Islet of Langerhans (tissue), 1 donor: Measurements from ENCODE around the gene MAP3K2.

Experiments
- FAIRE-seq: peaks from one replicate; lab custom pipeline; 2011; peaks lifted over from hg19 to GRCh38; lab: Jason Lieb, UNC

MAP3K2 gene

DNA sequence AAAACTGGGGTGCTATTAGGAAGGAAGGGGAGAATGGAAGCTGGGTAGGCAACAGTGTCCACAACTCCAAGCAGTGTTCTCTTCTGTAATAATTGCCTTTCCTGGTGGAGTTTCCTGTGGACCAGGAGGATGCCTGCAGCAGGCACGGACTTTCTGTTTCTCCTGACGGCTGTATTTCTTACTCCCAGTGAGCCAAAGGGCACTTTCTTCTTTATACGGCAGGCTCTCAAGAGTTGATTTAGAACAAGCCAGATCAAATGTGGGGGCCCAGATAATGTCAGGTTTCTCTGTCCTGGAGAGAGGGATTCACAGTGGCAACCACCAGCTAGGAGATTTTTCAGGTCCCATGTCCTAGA, 17.5 kb upstream of the MAP3K2 start:
- FAIRE-seq = no peak

- FAIRE-seq = no peak
Measured at GRCh38 chr2:127404466-127405254, 16.9 kb upstream of the MAP3K2 start.

DNA sequence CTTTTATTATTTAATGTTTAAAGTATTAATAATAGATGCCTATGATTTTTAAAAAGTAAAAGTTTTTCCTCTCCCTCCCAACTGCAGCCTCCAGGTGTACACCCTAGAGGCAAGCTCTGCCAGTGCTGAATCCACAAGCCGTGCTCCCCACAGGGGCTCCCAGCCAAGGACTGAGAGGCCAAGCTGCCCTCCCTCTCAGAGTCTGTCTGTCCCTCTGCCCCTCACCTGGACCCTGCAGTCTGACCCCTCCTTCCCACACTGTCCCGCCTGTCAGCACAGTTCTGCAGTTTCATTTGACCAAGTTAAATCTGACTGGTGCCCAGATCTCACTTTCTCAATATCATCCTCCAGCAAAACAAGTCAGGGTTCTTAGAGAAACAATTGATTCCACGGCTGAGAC, 15.7 kb upstream of the MAP3K2 start:
- no peak for FAIRE-seq

GRCh38 chr2:127401757-127402695, 14.3 kb upstream of the MAP3K2 start:
- FAIRE-seq = no peak

- no peak for FAIRE-seq
Measured at GRCh38 chr2:127400897-127401756, 13.4 kb upstream of the MAP3K2 start.

GRCh38 chr2:127400533-127400896, 12.7 kb upstream of the MAP3K2 start:
- FAIRE-seq = no peak

- FAIRE-seq = no peak
Measured at GRCh38 chr2:127398239-127398590, 10.4 kb upstream of the MAP3K2 start.

DNA sequence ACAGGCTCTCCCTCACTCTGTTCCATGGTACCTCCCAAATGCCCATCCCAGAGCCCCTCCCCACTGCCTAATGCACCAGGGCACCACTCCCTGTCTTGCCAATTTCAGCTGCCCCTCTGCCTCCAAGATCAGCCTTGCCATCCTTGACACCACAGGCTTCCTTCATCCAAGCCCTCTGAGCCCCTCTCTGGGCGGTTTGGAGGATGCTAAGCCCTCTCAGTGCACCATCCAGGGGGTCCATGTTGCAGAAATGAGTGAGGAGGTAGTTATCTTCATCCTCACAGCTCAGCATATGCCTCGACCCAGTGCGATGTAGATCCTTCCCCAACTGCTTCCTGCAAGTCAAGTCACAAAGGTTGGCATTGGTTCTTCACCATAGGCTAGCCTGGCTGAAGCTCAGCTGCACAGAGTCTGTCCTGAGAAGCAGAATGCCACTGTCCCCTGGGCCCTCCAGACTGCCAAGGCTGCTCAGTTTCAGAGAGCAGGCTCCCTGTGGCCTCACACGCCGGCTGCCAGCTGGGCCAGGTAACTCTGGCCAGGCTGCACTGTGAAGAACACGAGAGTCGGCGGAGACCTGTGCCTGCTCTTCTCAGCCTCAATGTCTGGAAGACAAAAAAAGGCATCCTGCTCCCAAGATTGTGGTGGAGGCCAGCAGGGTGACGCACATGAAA, 9.9 kb upstream of the MAP3K2 start:
- no peak for FAIRE-seq

DNA sequence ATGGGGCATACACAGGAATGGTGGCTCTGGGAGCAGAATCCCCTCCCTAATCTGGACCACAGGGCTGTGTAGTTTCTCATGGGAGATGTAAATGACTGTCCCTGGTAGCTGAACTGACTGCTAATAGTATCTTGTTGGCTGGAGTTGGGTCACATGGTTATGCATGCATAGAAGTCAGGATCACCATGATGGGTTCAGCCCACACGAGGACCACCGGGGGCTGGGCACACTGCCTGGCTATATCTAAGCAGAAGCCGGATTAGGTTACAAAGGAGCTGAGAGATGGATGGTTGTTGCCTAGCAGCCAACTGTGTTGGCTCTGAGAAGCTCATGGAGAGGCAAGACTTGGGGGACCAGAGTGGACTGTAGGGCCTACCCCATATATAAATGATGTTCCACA, 6.7 kb upstream of the MAP3K2 start:
- no peak for FAIRE-seq

DNA sequence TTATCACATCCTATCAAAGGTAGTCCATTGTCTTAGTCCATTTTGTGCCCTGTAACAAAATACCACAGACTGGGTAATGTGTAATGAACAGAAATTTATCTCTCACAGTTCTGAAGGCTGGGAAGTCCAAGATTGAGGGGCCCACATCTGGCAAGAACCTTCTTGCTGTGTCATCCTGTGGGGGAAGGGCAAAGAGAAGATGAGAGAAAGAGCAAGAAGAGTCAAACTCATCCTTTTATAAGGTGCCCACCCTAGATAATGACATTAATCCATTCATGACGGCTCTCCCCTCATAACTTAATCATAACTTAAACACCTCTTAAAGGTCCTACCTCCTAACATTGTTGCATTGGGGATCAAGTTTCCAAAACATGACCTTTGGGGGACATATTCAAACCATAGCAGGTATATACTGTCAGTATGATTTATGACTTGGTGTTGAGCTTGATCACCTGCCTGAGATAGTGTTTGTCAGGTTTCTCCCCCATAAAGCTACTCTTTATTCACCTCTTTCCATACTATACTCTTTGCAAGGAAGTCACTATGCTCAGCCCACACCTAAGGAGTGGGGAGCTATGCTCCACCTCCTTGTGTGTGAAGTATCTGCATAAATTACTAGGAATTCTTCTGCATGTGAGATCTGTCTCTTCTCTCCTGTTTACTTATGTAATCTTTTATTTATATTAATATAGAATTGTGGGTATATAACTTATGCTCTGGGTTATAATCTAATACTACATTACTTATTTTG, 5.2 kb upstream of the MAP3K2 start:
- no peak for FAIRE-seq

DNA sequence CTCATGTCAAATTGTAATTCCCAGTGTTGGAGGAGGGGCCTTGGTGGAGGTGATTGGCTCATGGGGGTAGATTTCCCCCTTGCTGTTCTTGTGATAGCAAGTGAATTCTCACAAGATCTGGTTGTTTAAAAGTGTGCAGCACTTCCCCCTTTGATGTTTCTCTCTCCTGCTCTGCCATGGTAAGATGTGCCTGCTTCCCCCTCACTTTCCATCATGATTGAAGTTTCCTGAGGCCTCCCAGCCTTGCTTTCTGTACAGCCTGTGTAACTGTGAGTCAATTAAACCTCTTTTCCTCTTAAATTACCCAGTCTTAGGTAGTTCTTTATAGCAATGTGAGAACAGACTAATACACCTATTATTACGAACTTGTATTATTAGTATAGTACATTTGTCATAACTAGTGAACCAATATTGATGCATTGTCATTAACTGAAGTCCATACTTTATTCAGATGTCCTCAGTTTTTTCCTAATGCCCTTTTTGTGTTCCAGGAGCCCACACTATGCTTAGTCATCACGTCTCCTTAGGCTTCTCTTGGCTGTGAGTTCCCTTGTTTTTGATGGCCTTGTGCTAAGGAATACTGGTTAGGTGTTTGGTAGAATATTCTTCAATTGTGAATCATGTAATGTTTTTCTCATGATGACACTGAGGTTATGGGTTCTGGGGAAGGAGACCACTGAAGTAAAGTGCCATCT, 4.5 kb upstream of the MAP3K2 start:
- no peak for FAIRE-seq

- no peak for FAIRE-seq
Measured at GRCh38 chr2:127389778-127390435, 2.1 kb upstream of the MAP3K2 start.

DNA sequence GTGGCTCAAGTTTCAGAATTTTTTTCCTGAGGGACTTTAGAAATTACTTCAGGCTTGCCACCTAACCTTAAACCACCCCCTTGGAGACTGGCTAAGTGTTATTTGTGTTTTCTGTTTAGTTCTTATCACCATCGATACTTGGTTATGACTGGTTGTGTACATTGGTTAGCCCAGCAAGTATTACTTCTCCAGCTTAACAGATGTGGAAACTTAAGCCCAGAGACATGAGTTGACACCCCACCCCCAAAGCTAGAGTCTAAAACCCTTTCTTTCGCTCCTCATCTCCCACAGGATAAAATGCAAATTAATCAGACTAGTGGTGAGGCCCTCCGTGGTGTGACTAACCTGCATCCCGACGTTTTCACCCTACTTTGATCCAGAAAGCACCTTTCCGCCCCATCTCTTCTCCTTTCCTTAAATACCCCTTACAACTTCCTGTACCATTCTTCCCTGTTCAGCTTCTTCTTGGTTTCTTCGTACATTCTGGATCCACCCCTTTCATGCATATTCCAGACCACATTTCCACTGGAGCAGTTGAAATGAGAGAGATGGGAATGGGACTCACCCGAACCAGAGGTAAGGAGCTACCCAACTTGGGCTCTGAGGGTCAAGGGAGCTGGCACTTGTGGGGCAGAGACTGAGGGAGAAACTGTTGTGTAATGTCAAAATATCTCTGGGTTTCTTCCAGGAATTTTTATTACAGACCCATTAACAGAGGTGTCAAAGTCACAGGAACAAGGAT, 819 bp upstream of the MAP3K2 start:
- no peak for FAIRE-seq

- FAIRE-seq = peak; percentile 83
Measured at GRCh38 chr2:127386764-127387654, 766 bp downstream of the MAP3K2 start.

- no peak for FAIRE-seq
Measured at GRCh38 chr2:127386246-127386645, 1.5 kb downstream of the MAP3K2 start.

DNA sequence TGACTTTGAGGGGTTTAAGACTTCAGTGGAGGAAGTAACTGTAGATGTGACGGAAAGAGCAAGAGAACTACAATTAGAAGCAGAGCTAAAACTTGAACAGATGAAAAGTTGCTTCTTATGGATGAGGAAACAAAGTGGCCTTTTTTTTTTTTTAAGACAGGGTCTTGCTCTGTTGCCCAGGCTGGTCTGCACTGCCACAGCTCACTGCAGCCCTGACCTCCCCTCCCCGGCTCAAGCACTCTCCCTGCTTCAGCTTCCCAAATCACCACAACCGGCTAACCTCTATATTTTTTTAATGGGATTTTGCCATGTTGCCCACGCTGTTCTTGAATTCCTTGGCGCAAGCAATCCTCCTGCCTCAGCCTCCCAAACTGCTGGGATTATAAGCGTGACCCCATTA, 3.2 kb downstream of the MAP3K2 start:
- no peak for FAIRE-seq

DNA sequence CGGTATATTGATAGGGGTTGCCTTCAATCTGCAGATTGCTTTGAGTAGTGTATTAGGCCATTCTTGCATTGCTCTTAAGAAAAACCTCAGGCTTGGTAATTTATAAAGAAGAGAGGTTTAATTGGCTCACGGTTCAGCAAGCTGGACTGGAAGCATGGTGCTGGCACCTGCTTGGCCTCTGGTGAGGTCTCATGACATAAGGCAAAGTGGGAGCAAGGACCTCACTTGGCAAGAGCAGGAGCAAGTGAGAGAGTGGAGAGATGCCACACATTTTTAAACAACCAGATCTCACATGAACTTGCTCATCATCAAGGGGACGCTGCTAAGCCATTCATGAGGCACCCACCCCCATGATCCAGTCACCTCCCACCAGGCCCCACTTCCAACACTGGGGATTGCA, 4.9 kb downstream of the MAP3K2 start:
- FAIRE-seq = no peak

DNA sequence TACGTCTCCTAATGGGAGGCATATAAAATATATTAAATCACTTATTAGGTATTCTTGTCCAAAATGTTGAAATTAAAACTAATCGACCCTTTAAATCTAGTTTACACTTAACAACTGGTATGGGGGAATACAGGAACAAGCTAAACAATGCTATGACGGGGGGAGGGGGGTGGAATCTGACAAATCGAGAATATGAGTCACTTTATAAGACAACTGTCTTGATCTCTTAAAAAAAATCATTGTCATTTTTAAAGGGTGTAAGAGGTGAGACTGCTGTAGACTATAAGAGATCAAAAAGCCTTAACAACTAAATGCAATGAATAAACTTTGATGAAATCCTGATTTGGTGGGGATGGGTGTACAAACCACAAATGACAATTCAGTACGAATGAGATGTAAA, 6.0 kb downstream of the MAP3K2 start:
- FAIRE-seq = no peak
